ENCODE results near the gene NPAS2. TPM values are rescaled to one million over a fixed set of nuclear protein-coding genes. Genes with fewer than 3 reads are reported as not detected.
A peak's percentile ranks its signal among the peaks of the same experiment; 100 is the strongest.

The NPAS2 gene
- total RNA-seq, 1 donor from 2014 or later = 72.6 TPM

DNA sequence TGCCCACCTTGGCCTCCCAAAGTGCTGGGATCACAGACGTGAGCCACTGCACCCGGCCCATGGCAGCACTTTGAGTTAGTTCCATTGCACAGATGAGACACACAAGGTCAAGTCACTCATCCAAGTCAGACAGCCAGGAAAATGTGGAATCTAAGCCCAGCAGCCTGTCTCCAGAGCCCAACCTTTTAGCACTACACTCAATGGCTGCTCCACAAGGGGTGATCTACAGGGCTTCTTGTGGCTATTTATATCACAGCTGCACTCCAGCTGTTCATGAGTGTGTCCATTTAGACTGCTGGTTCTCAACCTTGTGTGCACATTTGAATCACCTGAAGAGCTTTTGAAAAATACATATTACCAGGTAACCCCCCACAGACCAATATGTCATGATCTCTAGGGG is 109.2 kb downstream of the NPAS2 start:
- TF ChIP-seq, protein P1, sequence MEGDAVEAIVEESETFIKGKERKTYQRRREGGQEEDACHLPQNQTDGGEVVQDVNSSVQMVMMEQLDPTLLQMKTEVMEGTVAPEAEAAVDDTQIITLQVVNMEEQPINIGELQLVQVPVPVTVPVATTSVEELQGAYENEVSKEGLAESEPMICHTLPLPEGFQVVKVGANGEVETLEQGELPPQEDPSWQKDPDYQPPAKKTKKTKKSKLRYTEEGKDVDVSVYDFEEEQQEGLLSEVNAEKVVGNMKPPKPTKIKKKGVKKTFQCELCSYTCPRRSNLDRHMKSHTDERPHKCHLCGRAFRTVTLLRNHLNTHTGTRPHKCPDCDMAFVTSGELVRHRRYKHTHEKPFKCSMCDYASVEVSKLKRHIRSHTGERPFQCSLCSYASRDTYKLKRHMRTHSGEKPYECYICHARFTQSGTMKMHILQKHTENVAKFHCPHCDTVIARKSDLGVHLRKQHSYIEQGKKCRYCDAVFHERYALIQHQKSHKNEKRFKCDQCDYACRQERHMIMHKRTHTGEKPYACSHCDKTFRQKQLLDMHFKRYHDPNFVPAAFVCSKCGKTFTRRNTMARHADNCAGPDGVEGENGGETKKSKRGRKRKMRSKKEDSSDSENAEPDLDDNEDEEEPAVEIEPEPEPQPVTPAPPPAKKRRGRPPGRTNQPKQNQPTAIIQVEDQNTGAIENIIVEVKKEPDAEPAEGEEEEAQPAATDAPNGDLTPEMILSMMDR (IDR thresholded peaks at IDR 0.05) = no peak
- DNase-seq (ENCODE audit: low spot score in 2 of 2) = peak in 1 of 2 donors; percentile 21
- Histone ChIP-seq H3K9me3 (no peaks in the 10 kb centered on the region), H3K4me1 (peaks cover 4 to 6% of the 10 kb centered on the region in 2 donors), H3K27me3 (no peaks in the 10 kb centered on the region), H3K27ac (no peak overlapping the region), H3K36me3 (peaks cover 0 to 4% of the 10 kb centered on the region in 2 donors), H3K4me3 (no peak overlapping the region)
- intact Hi-C loops (cut with DNase I) = loop anchor here (5.0 kb wide), 1 partner anchor 52 kb away; no protein-coding TSS in a partner anchor

DNA sequence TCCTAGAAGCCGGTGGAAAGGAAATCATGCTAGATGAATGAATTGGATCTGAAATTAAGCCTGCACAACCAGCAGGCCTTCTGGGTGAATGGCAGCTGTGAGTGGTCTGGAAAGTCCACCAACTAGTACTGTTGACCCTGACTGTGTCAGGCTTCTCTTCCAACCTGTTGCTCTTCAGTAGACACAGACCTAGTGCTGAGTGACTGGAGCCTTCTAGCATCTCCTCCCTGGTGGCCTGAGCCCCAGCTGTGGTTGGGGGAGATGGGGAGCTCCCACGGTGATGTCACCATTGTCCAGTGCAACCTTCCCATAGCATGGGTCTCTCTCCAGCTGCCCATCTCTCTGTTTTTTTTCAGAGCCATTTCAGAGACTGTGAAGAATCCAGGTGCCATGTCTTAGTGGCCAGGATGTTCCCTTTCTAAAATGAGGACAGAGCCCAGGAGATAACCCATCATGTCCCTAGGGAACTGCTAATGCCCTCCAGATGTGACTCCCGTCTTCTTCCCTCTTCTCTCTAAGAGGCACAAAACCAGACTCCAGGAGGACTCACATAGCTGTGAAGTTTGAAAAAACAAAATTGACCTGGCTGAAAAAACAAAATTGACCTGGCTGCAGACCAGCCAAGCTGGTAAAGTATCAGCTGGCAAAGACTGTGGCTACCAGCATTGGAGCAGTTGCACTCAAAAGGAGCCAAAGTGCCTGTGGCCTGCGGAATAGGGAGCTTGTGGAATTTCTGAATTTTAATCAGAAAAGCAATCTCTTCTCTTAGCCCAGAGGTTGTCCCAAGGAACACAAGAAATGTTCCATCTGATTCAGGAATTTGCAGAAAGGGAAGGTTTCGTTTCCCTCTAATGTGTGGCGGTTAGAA is 114.8 kb downstream of the NPAS2 start:
- Histone ChIP-seq H3K9me3 (no peaks in the 10 kb centered on the region), H3K27ac (peak overlapping the region; percentile 39 to 41), H3K27me3 (no peaks in the 10 kb centered on the region), H3K4me3 (no peak overlapping the region), H3K4me1 (peaks cover 5 to 13% of the 10 kb centered on the region in 2 donors), H3K36me3 (peaks cover 0 to 4% of the 10 kb centered on the region in 2 donors)
- TF ChIP-seq, protein P1 (IDR thresholded peaks at IDR 0.05) = no peak
- DNase-seq (ENCODE audit: low spot score in 2 of 2) = peak in 1 of 2 donors; percentile 44
- intact Hi-C loops (cut with DNase I) = no loop called here

DNA sequence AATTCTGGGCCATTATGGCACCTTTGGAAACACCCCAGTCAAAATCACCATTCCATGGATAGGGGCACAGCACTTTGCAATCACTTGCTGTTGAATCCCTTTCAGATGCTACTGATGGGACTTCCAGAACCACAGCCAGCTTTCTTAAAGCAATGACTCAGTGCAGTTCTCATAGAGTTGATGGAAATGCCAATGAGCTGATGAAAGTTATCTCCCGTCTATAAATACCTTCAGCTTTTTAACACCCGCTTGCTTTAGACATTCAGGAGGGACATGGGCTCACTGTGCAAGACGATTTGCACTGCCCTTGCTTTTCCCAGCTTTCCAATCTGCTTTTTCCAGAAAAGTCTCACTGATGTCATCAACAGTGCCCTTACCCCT is 115.4 kb downstream of the NPAS2 start:
- TF ChIP-seq, protein P1 (IDR thresholded peaks at IDR 0.05) = no peak
- H3K4me3 ChIP-seq = no peak overlapping the region
- H3K27ac ChIP-seq = peak overlapping the region; percentile 39 to 41
- peaks cover 5 to 13% of the 10 kb centered on the region in 2 donors for H3K4me1 ChIP-seq
- no peaks in the 10 kb centered on the region for H3K9me3 ChIP-seq
- peak in 1 of 2 donors; percentile 28 for DNase-seq (ENCODE audit: low spot score in 2 of 2)
- intact Hi-C loops (cut with DNase I) = no loop called here
- H3K36me3 ChIP-seq = peaks cover 0 to 4% of the 10 kb centered on the region in 2 donors
- no peaks in the 10 kb centered on the region for H3K27me3 ChIP-seq

DNA sequence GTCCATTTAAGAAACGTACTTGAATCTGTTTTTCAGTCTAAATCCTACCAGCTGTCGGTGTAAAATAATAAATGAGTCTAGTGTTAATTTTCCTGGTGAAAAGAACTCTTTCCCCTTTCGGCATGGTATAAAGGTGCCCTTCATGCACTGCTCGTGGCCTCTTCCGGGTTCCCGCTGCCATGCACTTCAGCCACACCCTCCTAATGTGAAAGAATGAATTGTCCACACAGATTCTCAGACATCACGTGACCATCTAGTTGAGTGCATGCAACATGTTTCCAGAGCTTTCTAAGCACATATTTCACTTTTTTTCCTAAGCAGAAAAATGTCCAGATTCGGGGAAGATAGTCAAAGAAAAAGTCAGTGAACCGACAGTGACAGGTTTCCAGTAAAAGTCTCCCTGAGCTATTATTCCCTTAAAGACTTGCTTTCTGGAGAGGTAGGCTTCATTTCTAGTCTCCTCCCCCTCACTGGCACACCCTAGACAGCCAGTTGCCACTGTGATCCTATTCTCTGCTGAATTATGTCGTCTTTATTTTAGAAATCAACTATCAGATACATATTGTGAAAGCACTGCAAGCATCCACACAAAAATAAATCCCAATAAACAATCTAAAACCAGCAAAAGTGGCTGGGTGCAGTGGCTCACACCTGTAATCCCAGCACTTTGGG is 116.3 kb downstream of the NPAS2 start:
- Histone ChIP-seq H3K4me3 (no peak overlapping the region), H3K27ac (no peak overlapping the region), H3K36me3 (peaks cover 0 to 4% of the 10 kb centered on the region in 2 donors), H3K27me3 (no peaks in the 10 kb centered on the region), H3K9me3 (no peaks in the 10 kb centered on the region), H3K4me1 (peaks cover 5 to 15% of the 10 kb centered on the region in 2 donors)
- TF ChIP-seq, protein P1 (IDR thresholded peaks at IDR 0.05) = no peak
- intact Hi-C loops (cut with DNase I) = no loop called here
- DNase-seq (ENCODE audit: low spot score in 2 of 2) = peak in 1 of 2 donors; percentile 7

DNA sequence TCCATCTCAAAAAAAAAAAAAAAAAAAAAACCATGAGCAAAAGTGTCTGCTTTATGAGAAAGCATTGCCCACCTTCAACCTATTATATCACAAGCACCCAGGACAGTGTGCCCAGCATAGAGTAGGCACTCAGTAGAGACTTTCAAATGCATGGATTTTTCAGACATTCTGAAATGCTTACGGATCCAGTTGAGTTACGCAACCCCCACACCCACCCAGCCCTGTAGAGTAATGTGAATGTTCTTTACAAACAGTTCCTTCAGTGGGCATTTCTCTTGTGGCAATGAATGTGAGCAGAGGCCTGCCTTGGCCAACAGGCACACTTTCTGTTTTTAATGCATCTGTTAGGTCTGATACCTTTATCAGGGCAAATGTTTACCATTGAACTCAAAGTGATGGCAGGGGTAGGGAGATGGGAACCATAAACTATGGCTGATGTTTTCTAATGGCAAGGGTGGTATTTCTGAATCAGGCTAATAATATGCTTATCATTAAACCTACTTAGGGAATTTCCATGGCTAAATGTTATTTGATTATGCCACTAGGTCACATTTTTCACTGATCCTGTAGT is 117.1 kb downstream of the NPAS2 start:
- intact Hi-C loops (cut with DNase I) = no loop called here
- H3K4me3 ChIP-seq = no peak overlapping the region
- no peak for DNase-seq (ENCODE audit: low spot score in 2 of 2)
- H3K27ac ChIP-seq = no peak overlapping the region
- H3K9me3 ChIP-seq = no peaks in the 10 kb centered on the region
- peaks cover 5 to 16% of the 10 kb centered on the region in 2 donors for H3K4me1 ChIP-seq
- TF ChIP-seq, protein P1 (IDR thresholded peaks at IDR 0.05) = no peak
- peaks cover 0 to 4% of the 10 kb centered on the region in 2 donors for H3K36me3 ChIP-seq
- H3K27me3 ChIP-seq = no peaks in the 10 kb centered on the region

All from ascending aorta (tissue), 2 donors.